GM04504 (cell line): ENCODE data around the gene MEA1.

ENCODE experiments used
- DNase-seq: peaks from one replicate; pipeline ENCODE4 v3.0.0-alpha.2; 2012; ENCODE audit warnings: low read depth

The MEA1 gene

GRCh38 chr6:43038727-43039126 lies 25.0 kb upstream of the MEA1 start:
- DNase-seq: no peak

GRCh38 chr6:43037706-43038105 lies 24.0 kb upstream of the MEA1 start:
- DNase-seq: no peak

GRCh38 chr6:43037197-43037596 lies 23.5 kb upstream of the MEA1 start:
- no peak for DNase-seq

GRCh38 chr6:43036712-43037111 lies 23.0 kb upstream of the MEA1 start:
- DNase-seq: no peak

- no peak for DNase-seq
Observed at GRCh38 chr6:43035495-43036194, 21.9 kb upstream of the MEA1 start.

- no peak for DNase-seq
Observed at GRCh38 chr6:43034190-43034525, 20.4 kb upstream of the MEA1 start.

GRCh38 chr6:43033496-43034189 lies 19.9 kb upstream of the MEA1 start:
- no peak for DNase-seq

- no peak for DNase-seq
Observed at GRCh38 chr6:43032326-43032725, 18.6 kb upstream of the MEA1 start.

GRCh38 chr6:43029120-43029519 lies 15.4 kb upstream of the MEA1 start:
- no peak for DNase-seq

GRCh38 chr6:43026365-43026764 lies 12.6 kb upstream of the MEA1 start:
- no peak for DNase-seq

- DNase-seq: no peak
Observed at GRCh38 chr6:43024436-43024835, 10.7 kb upstream of the MEA1 start.

GRCh38 chr6:43021270-43022047 lies 7.7 kb upstream of the MEA1 start, which contains the start of gene RRP36:
Gene RRP36, plus strand, starts transcription at chr6:43021623. Its CDS starts 32 bp downstream, at chr6:43021655.
- no peak for DNase-seq

- no peak for DNase-seq
Observed at GRCh38 chr6:43020847-43021246, 7.1 kb upstream of the MEA1 start.

- DNase-seq: no peak
Observed at GRCh38 chr6:43020052-43020705, 6.4 kb upstream of the MEA1 start.

- DNase-seq: no peak
Observed at GRCh38 chr6:43019152-43019551, 5.4 kb upstream of the MEA1 start.

- DNase-seq: no peak
Observed at GRCh38 chr6:43016943-43017334, 3.2 kb upstream of the MEA1 start.

GRCh38 chr6:43016176-43016942 lies 2.6 kb upstream of the MEA1 start:
- no peak for DNase-seq

- no peak for DNase-seq
Observed at GRCh38 chr6:43014434-43014909, 726 bp upstream of the MEA1 start.

GRCh38 chr6:43013097-43013842 lies 476 bp downstream of the MEA1 start:
- no peak for DNase-seq

GRCh38 chr6:43012364-43012763 lies 1.4 kb downstream of the MEA1 start:
- no peak for DNase-seq

- no peak for DNase-seq
Observed at GRCh38 chr6:43011207-43011606, 2.5 kb downstream of the MEA1 start.
